Measurements from ENCODE around the gene CEP19. TPM values are rescaled to one million over a fixed set of nuclear protein-coding genes. Genes with fewer than 3 reads are reported as not detected.

Gene CEP19
- total and polyA plus RNA-seq, 5 donors = 1.3 to 2.4 (median 1.6) TPM

- no peaks in the 10 kb centered on the region for H3K9me3 ChIP-seq (ENCODE audit: control insufficient read depth, low read length)
- no peak overlapping the region for H3K4me3 ChIP-seq (ENCODE audit: low read length)
- H3K4me1 ChIP-seq (ENCODE audit: control insufficient read depth, insufficient read depth, low read length) = peaks cover 4% of the 10 kb centered on the region
- WGBS = over 99% methylated on average over 4 of the region's 4 CpGs
- DNase-seq = no peak
- no peaks in the 10 kb centered on the region for H3K27me3 ChIP-seq (ENCODE audit: control insufficient read depth, insufficient read depth)
- no peak for ATAC-seq
- H3K27ac ChIP-seq (ENCODE audit: low read length) = no peak overlapping the region
- intact Hi-C loops (cut with DNase I) = no loop called here
Measured at GRCh38 chr3:196706731-196707130, 5.3 kb downstream of the CEP19 start.

GRCh38 chr3:196706327-196706726, 5.7 kb downstream of the CEP19 start:
- peaks cover 3% of the 10 kb centered on the region for H3K4me1 ChIP-seq (ENCODE audit: control insufficient read depth, insufficient read depth, low read length)
- DNase-seq (no peak), ATAC-seq (no peak)
- no peaks in the 10 kb centered on the region for H3K27me3 ChIP-seq (ENCODE audit: control insufficient read depth, insufficient read depth)
- intact Hi-C loops (cut with DNase I) = no loop called here
- H3K9me3 ChIP-seq (ENCODE audit: control insufficient read depth, low read length) = no peaks in the 10 kb centered on the region
- H3K4me3 ChIP-seq (ENCODE audit: low read length) = no peak overlapping the region
- WGBS = 85% methylated on average over 5 of the region's 5 CpGs
- H3K27ac ChIP-seq (ENCODE audit: low read length) = no peak overlapping the region

GRCh38 chr3:196700801-196701200, 11.2 kb downstream of the CEP19 start:
- H3K9me3 ChIP-seq (ENCODE audit: control insufficient read depth, low read length) = no peaks in the 10 kb centered on the region
- no peak overlapping the region for H3K27ac ChIP-seq (ENCODE audit: low read length)
- no peak for ATAC-seq
- H3K4me3 ChIP-seq (ENCODE audit: low read length) = no peak overlapping the region
- intact Hi-C loops (cut with DNase I) = no loop called here
- 81% methylated on average over 4 of the region's 4 CpGs for WGBS
- DNase-seq = no peak
- H3K4me1 ChIP-seq (ENCODE audit: control insufficient read depth, insufficient read depth, low read length) = no peaks in the 10 kb centered on the region
- H3K27me3 ChIP-seq (ENCODE audit: control insufficient read depth, insufficient read depth) = no peaks in the 10 kb centered on the region

- no peak for ATAC-seq
- intact Hi-C loops (cut with DNase I) = no loop called here
- no peaks in the 10 kb centered on the region for H3K9me3 ChIP-seq (ENCODE audit: control insufficient read depth, low read length)
- no peak overlapping the region for H3K27ac ChIP-seq (ENCODE audit: low read length)
- no peak for DNase-seq
- no peaks in the 10 kb centered on the region for H3K27me3 ChIP-seq (ENCODE audit: control insufficient read depth, insufficient read depth)
- H3K4me1 ChIP-seq (ENCODE audit: control insufficient read depth, insufficient read depth, low read length) = no peaks in the 10 kb centered on the region
- H3K4me3 ChIP-seq (ENCODE audit: low read length) = no peak overlapping the region
- 74% methylated on average over 7 of the region's 7 CpGs for WGBS
Measured at GRCh38 chr3:196699749-196700148, 12.3 kb downstream of the CEP19 start.

GRCh38 chr3:196697270-196697669, 14.8 kb downstream of the CEP19 start:
- Histone ChIP-seq H3K4me1 (ENCODE audit: control insufficient read depth, insufficient read depth, low read length) (no peaks in the 10 kb centered on the region), H3K4me3 (ENCODE audit: low read length) (no peak overlapping the region), H3K9me3 (ENCODE audit: control insufficient read depth, low read length) (no peaks in the 10 kb centered on the region), H3K27ac (ENCODE audit: low read length) (no peak overlapping the region), H3K27me3 (ENCODE audit: control insufficient read depth, insufficient read depth) (no peaks in the 10 kb centered on the region)
- DNase-seq (no peak), ATAC-seq (no peak)
- WGBS = 81% methylated on average over 5 of the region's 5 CpGs
- intact Hi-C loops (cut with DNase I) = no loop called here

GRCh38 chr3:196695849-196696226, 16.2 kb downstream of the CEP19 start:
- intact Hi-C loops (cut with DNase I) = no loop called here
- Histone ChIP-seq H3K4me3 (ENCODE audit: low read length) (no peak overlapping the region), H3K27ac (ENCODE audit: low read length) (no peak overlapping the region), H3K9me3 (ENCODE audit: control insufficient read depth, low read length) (no peaks in the 10 kb centered on the region), H3K4me1 (ENCODE audit: control insufficient read depth, insufficient read depth, low read length) (no peaks in the 10 kb centered on the region), H3K27me3 (ENCODE audit: control insufficient read depth, insufficient read depth) (no peaks in the 10 kb centered on the region)
- DNase-seq = no peak
- 83% methylated on average over 5 of the region's 5 CpGs for WGBS
- ATAC-seq = no peak

- no peaks in the 10 kb centered on the region for H3K4me1 ChIP-seq (ENCODE audit: control insufficient read depth, insufficient read depth, low read length)
- intact Hi-C loops (cut with DNase I) = no loop called here
- H3K27ac ChIP-seq (ENCODE audit: low read length) = no peak overlapping the region
- no peak for DNase-seq
- no peak overlapping the region for H3K4me3 ChIP-seq (ENCODE audit: low read length)
- 94% methylated on average over 17 of the region's 17 CpGs for WGBS
- peak; percentile 14 to 34 for ATAC-seq
- no peaks in the 10 kb centered on the region for H3K9me3 ChIP-seq (ENCODE audit: control insufficient read depth, low read length)
- H3K27me3 ChIP-seq (ENCODE audit: control insufficient read depth, insufficient read depth) = no peaks in the 10 kb centered on the region
Measured at GRCh38 chr3:196694941-196695848, 16.9 kb downstream of the CEP19 start.

GRCh38 chr3:196694202-196694638, 17.8 kb downstream of the CEP19 start:
- Histone ChIP-seq H3K9me3 (ENCODE audit: control insufficient read depth, low read length) (no peaks in the 10 kb centered on the region), H3K4me3 (ENCODE audit: low read length) (no peak overlapping the region), H3K27me3 (ENCODE audit: control insufficient read depth, insufficient read depth) (no peaks in the 10 kb centered on the region), H3K27ac (ENCODE audit: low read length) (no peak overlapping the region), H3K4me1 (ENCODE audit: control insufficient read depth, insufficient read depth, low read length) (no peaks in the 10 kb centered on the region)
- DNase-seq = no peak
- ATAC-seq = no peak
- intact Hi-C loops (cut with DNase I) = no loop called here
- WGBS = 9% methylated on average over 1 of the region's 1 CpG

- intact Hi-C loops (cut with DNase I) = no loop called here
- no peaks in the 10 kb centered on the region for H3K4me1 ChIP-seq (ENCODE audit: control insufficient read depth, insufficient read depth, low read length)
- no peak for DNase-seq
- H3K27ac ChIP-seq (ENCODE audit: low read length) = no peak overlapping the region
- H3K9me3 ChIP-seq (ENCODE audit: control insufficient read depth, low read length) = no peaks in the 10 kb centered on the region
- H3K27me3 ChIP-seq (ENCODE audit: control insufficient read depth, insufficient read depth) = no peaks in the 10 kb centered on the region
- no peak for ATAC-seq
- 69% methylated on average over 8 of the region's 8 CpGs for WGBS
- H3K4me3 ChIP-seq (ENCODE audit: low read length) = no peak overlapping the region
Measured at GRCh38 chr3:196691386-196691785, 20.7 kb downstream of the CEP19 start.

GRCh38 chr3:196689941-196690660, 21.9 kb downstream of the CEP19 start:
- Histone ChIP-seq H3K9me3 (ENCODE audit: control insufficient read depth, low read length) (no peaks in the 10 kb centered on the region), H3K4me3 (ENCODE audit: low read length) (no peak overlapping the region), H3K4me1 (ENCODE audit: control insufficient read depth, insufficient read depth, low read length) (no peaks in the 10 kb centered on the region), H3K27ac (ENCODE audit: low read length) (no peak overlapping the region), H3K27me3 (ENCODE audit: control insufficient read depth, insufficient read depth) (no peaks in the 10 kb centered on the region)
- DNase-seq (no peak), ATAC-seq (no peak)
- intact Hi-C loops (cut with DNase I) = loop anchor here in 2 of 4 donors (5.0 to 10.0 kb wide), 2 partner anchors 83 to 85 kb away; no protein-coding TSS in a partner anchor
- WGBS = 88% methylated on average over 17 of the region's 17 CpGs

- DNase-seq = peak; percentile 69 to 76 (median 74)
- no peak overlapping the region for H3K4me3 ChIP-seq (ENCODE audit: low read length)
- WGBS = 27% methylated on average over 5 of the region's 5 CpGs
- intact Hi-C loops (cut with DNase I) = loop anchor here in 2 of 4 donors (5.0 to 10.0 kb wide), 2 partner anchors 81 to 84 kb away; no protein-coding TSS in a partner anchor
- H3K4me1 ChIP-seq (ENCODE audit: control insufficient read depth, insufficient read depth, low read length) = no peaks in the 10 kb centered on the region
- peak; percentile 88 to 94 for ATAC-seq
- no peak overlapping the region for H3K27ac ChIP-seq (ENCODE audit: low read length)
- no peaks in the 10 kb centered on the region for H3K9me3 ChIP-seq (ENCODE audit: control insufficient read depth, low read length)
- H3K27me3 ChIP-seq (ENCODE audit: control insufficient read depth, insufficient read depth) = no peaks in the 10 kb centered on the region
Measured at GRCh38 chr3:196688349-196688748, 23.7 kb downstream of the CEP19 start.
